Heart left ventricle (tissue), 16 donors: ENCODE measurements around the gene KCNH1. TPM values are rescaled to one million over a fixed set of nuclear protein-coding genes. Genes with fewer than 3 reads are reported as not detected.

Experiments
- ATAC-seq, 4 donors: fragments of 200-7000 bp; cut with Tn5 transposase; one replicate each; pipeline ENCODE4 v1.9.1; 2020 to 2022; ENCODE audit warnings: moderate library complexity in 4 of 4, mild to moderate bottlenecking in 3 of 4, moderate number of reproducible peaks in 1 of 4
- DNase-seq, 5 donors: peaks; one replicate each; pipeline ENCODE4 v3.0.0-alpha.2; 2020
- H3K27ac ChIP-seq, 12 donors: fragments of 200-600 bp; sonication (generic) in 4 of 12; one replicate each; pipeline versions ENCODE4 v1.5.0 to v1.8.0; 2016 to 2022; ENCODE audit warnings: mild to moderate bottlenecking in 2 of 12
- H3K27me3 ChIP-seq, 9 donors: fragments of 200-600 bp; sonication (generic) in 2 of 9; one replicate each; pipeline versions ENCODE4 v1.5.1 to v1.8.0; 2016 to 2022; ENCODE audit warnings: mild to moderate bottlenecking in 3 of 9
- H3K36me3 ChIP-seq, 9 donors: fragments of 200-600 bp; sonication (generic) in 2 of 9; one replicate each; pipeline versions ENCODE4 v1.5.0 to v1.8.0; 2018 to 2022; ENCODE audit warnings: mild to moderate bottlenecking in 2 of 9
- H3K4me1 ChIP-seq, 12 donors: fragments of 200-600 bp; sonication (generic) in 4 of 12; one replicate each; pipeline versions ENCODE4 v1.5.0 to v1.8.0; 2016 to 2022; ENCODE audit warnings: mild to moderate bottlenecking in 3 of 12
- H3K4me3 ChIP-seq, 12 donors: fragments of 200-600 bp; sonication (generic) in 4 of 12; one replicate each; pipeline versions ENCODE4 v1.5.0 to v1.8.0; 2017 to 2022; ENCODE audit warnings: mild to moderate bottlenecking in 9 of 12, moderate library complexity in 4 of 12
- H3K9me3 ChIP-seq, 12 donors: fragments of 200-600 bp; sonication (generic) in 4 of 12; one replicate each; pipeline versions ENCODE4 v1.5.0 to v1.8.0; 2016 to 2022; ENCODE audit warnings: mild to moderate bottlenecking in 1 of 12
- CTCF ChIP-seq, 12 donors: fragments of 200-600 bp; sonication (generic) in 4 of 12; IDR thresholded peaks; one replicate each; pipeline versions ENCODE4 v1.5.0 to v1.8.0; 2018 to 2022; ENCODE audit warnings: antibody characterized with exemption in 12 of 12, mild to moderate bottlenecking in 5 of 12
- POLR2A ChIP-seq, 2 donors: fragments of 450-650 bp; IDR thresholded peaks; one replicate each; pipeline ENCODE4 v1.6.1; 2017; ENCODE audit warnings: antibody characterized with exemption in 2 of 2, mild to moderate bottlenecking in 2 of 2, moderate library complexity in 2 of 2
- WGBS, 4 donors: extraction: QIAGEN DNeasy Blood & Tissue Kit in 2 of 4; methylation state at CpG; one replicate each; pipeline versions ENCODE4 v1.1.5 to v1.1.7; 2013 to 2018; 5-methylcytosine and 5-hydroxymethylcytosine counted together
- intact Hi-C, 10 donors: fragments of 100-400 bp; cut with DNase I; formaldehyde crosslinking; loops; one replicate each; pipeline versions ENCODE4 v1.11.1 to v1.14.2; 2022
- polyA plus RNA-seq, 2 donors: library from polyadenylated mRNA; stranded (reverse); fragments of 200-250 nt; gene quantifications; one replicate each; pipeline ENCODE4 v1.2.3, GENCODE V29; 2013
- total RNA-seq, 9 donors: library from RNA; depleted of rRNA in 2 of 9; stranded (reverse); fragments of >200 nt in 2 of 9; fragmentation: NEBNext Ultra II Directional in 3 of 9; extraction: Animal tissue kit (Norgen Biotek cat#: 25700) in 3 of 9; gene quantifications; one replicate each; pipeline versions ENCODE4 v1.1.0 to v1.2.4, GENCODE V29; 2016 to 2023
- donor health status: ischemic (EF 13 %, LVEDD 7.1; RV severe dilation, severe dysfunction).
- donor health status: healthy with polysubstance abuse.
- donor health status: DM: no; HTN: yes; CAD: no.
- donor health status: DM: no; HTN: no; CAD: no.
- donor health status: ischemic (EF 25% LVEDD 6.9; RV normal size, moderate dysfunction).
- donor health status: ischemic (EF 25% LVEDD 5.7; RV mildly dilated, moderate dysfunction).
- donor health status: healthy.
- donor health status: DM: yes; HTN: yes; CAD: no.
- donor health status: ischemic (EF 35%, LVEDD 5.7; RV mildly dilated, moderate dysfunction).
- donor health status: nonischemic (EF 11% LVEDD 7.7; RV severe dilation, severe dysfunction).
- donor health status: DM: yes; HTN: yes; CAD: no.
- donor health status: PGD.
- donor health status: ischemic (EF 29% LVEDD 5.4; RV normal size, mild dysfunction).
- donor health status: nonischemic (EF 23%, LVEDD 6.1; RV moderate dilation, normal function).

KCNH1 gene
- total and polyA plus RNA-seq, 11 donors, result 0.03 TPM; not detected in 10

- 75 to 90% (median 76%) methylated on average over 5 of the region's 5 CpGs for WGBS, 4 donors
- no peaks in the 10 kb centered on the region for H3K9me3 ChIP-seq
- no peak for DNase-seq
- no peaks in the 10 kb centered on the region for H3K36me3 ChIP-seq
- H3K4me1 ChIP-seq, result no peaks in the 10 kb centered on the region
- intact Hi-C loops, result no loop called here
- TF ChIP-seq CTCF (IDR thresholded peaks at IDR 0.05) (no peak), POLR2A (IDR thresholded peaks at IDR 0.05) (no peak)
- no peak overlapping the region for H3K27ac ChIP-seq
- no peaks in the 10 kb centered on the region for H3K27me3 ChIP-seq
- no peak for ATAC-seq
- no peak overlapping the region for H3K4me3 ChIP-seq
Measured at GRCh38 chr1:210857146-210857663, 276.7 kb downstream of the KCNH1 start.

GRCh38 chr1:210855440-210855839 lies 278.5 kb downstream of the KCNH1 start:
- Histone ChIP-seq H3K27ac (no peak overlapping the region), H3K36me3 (no peaks in the 10 kb centered on the region), H3K27me3 (no peaks in the 10 kb centered on the region), H3K4me3 (no peak overlapping the region), H3K9me3 (no peaks in the 10 kb centered on the region), H3K4me1 (no peaks in the 10 kb centered on the region)
- WGBS, 4 donors, result 26 to 39% (median 32%) methylated on average over 4 of the region's 4 CpGs
- DNase-seq (no peak), ATAC-seq (no peak)
- intact Hi-C loops, result no loop called here
- no peak for TF ChIP-seq POLR2A (IDR thresholded peaks at IDR 0.05)
- TF ChIP-seq CTCF (IDR thresholded peaks at IDR 0.05), result no peak

GRCh38 chr1:210853276-210853675 lies 280.7 kb downstream of the KCNH1 start:
- intact Hi-C loops, result no loop called here
- no peak for TF ChIP-seq POLR2A (IDR thresholded peaks at IDR 0.05)
- TF ChIP-seq CTCF (IDR thresholded peaks at IDR 0.05), result no peak
- DNase-seq (no peak), ATAC-seq (no peak)
- H3K27ac ChIP-seq, result no peak overlapping the region
- H3K4me1 ChIP-seq, result no peaks in the 10 kb centered on the region
- no peaks in the 10 kb centered on the region for H3K36me3 ChIP-seq
- no peaks in the 10 kb centered on the region for H3K27me3 ChIP-seq
- no peak overlapping the region for H3K4me3 ChIP-seq
- no peaks in the 10 kb centered on the region for H3K9me3 ChIP-seq

- TF ChIP-seq POLR2A (IDR thresholded peaks at IDR 0.05), result no peak
- TF ChIP-seq CTCF (IDR thresholded peaks at IDR 0.05), result no peak
- Histone ChIP-seq H3K27ac (no peak overlapping the region), H3K4me1 (no peaks in the 10 kb centered on the region), H3K9me3 (no peaks in the 10 kb centered on the region), H3K27me3 (no peaks in the 10 kb centered on the region), H3K36me3 (no peaks in the 10 kb centered on the region), H3K4me3 (no peak overlapping the region)
- intact Hi-C loops, result no loop called here
- DNase-seq (no peak), ATAC-seq (no peak)
Measured at GRCh38 chr1:210850556-210850955, 283.4 kb downstream of the KCNH1 start.
